HCT116 (cell line): Measurements from ENCODE around the gene UBE2E3. TPM values are rescaled to one million over a fixed set of nuclear protein-coding genes. Genes with fewer than 3 reads are reported as not detected.

Source experiments
- ATAC-seq: fragments of 200-7000 bp; cut with Tn5 transposase; 2 replicates; pipeline ENCODE4 v1.9.1; 2020; ENCODE audit warnings: mild to moderate bottlenecking, moderate library complexity
- BruUV-seq: library from RNA; stranded (reverse); fragments of 400-500 nt; replicated peaks from 2 replicates; lab custom pipeline; 2021; lab: Mats Ljungman, UMichigan
- CTCF ChIA-PET: fragments of 300-600 bp; sonication (Branson Sonifier 250); formaldehyde crosslinking; loops from one replicate; lab custom pipeline; 2021; ENCODE audit warnings: antibody characterized with exemption; lab: Charles Lee
- POLR2A ChIA-PET: fragments of 300-600, 350-600 bp; sonication (Branson Sonifier 250); formaldehyde crosslinking; loops from one replicate; lab custom pipeline; 2021; ENCODE audit warnings: antibody characterized with exemption; lab: Charles Lee
- RAD21 ChIA-PET, 2 experiments: fragments of 300-600 bp; sonication (Branson Sonifier 250); formaldehyde crosslinking; loops; one replicate each; lab custom pipeline; 2023; ENCODE audit warnings: low total read pairs in 2 of 2; ENCODE audit not compliant: uncharacterized antibody in 2 of 2, unreplicated experiment in 2 of 2, low non-redundant PET in 1 of 2; lab: Charles Lee
- DNase-seq: peaks from one replicate; pipeline ENCODE4 v3.0.0-alpha.2; 2010; ENCODE audit warnings: low read depth, low spot score
- H2AFZ ChIP-seq: fragments of 200-600 bp; shearing (Covaris generic), sonication (generic); 2 replicates; pipeline ENCODE4 v1.6.1; 2017; ENCODE audit warnings: low read depth, mixed run types, mixed read lengths, antibody characterized with exemption, low read length; ENCODE audit not compliant: poor library complexity, severe bottlenecking
- H3K27ac ChIP-seq: 2 replicates; pipeline ENCODE4 v1.5.1; 2012; ENCODE audit warnings: low read depth, low read length
- H3K27me3 ChIP-seq: fragments of 200-600 bp; sonication (generic); 2 replicates; pipeline ENCODE4 v1.6.1; 2016; ENCODE audit warnings: mixed run types, low read length, mixed read lengths; ENCODE audit not compliant: insufficient read depth
- H3K36me3 ChIP-seq, 2 experiments: fragments of 200-500 bp in 1 of 2; fragments of 200-600 bp in 1 of 2; sonication (Bioruptor generic) in 1 of 2; sonication (generic) in 1 of 2; 2 replicates each; pipeline versions ENCODE4 v1.5.1 to v1.6.1; 2014 to 2016; ENCODE audit warnings: low read length in 2 of 2, inconsistent platforms in 1 of 2, mixed read lengths in 1 of 2, mixed run types in 1 of 2; ENCODE audit not compliant: insufficient read depth in 2 of 2, control insufficient read depth in 1 of 2
- H3K4me1 ChIP-seq, 2 experiments: fragments of 200-600 bp in 1 of 2; sonication (generic) in 1 of 2; 2 replicates each; pipeline versions ENCODE4 v1.5.1 to v1.6.1; 2012 to 2017; ENCODE audit warnings: low read length in 2 of 2, inconsistent platforms in 1 of 2, mild to moderate bottlenecking in 1 of 2, mixed read lengths in 1 of 2, mixed run types in 1 of 2, moderate library complexity in 1 of 2; ENCODE audit not compliant: insufficient read depth in 2 of 2, control insufficient read depth in 1 of 2
- H3K4me2 ChIP-seq: fragments of 200-600 bp; sonication (generic); 2 replicates; pipeline ENCODE4 v1.6.1; 2017; ENCODE audit warnings: mixed run types, low read length, mixed read lengths
- H3K4me3 ChIP-seq, 2 experiments: fragments of 200-600 bp in 1 of 2; sonication (generic) in 1 of 2; replicated peaks in 1 of 2; 2 replicates each; pipeline ENCODE4 v1.5.1; 2011 to 2016; ENCODE audit warnings: low read length in 2 of 2, control low read depth in 1 of 2, low read depth in 1 of 2, mild to moderate bottlenecking in 1 of 2, mixed read lengths in 1 of 2, mixed run types in 1 of 2
- H3K79me2 ChIP-seq: fragments of 200-600 bp; sonication (generic); 2 replicates; pipeline ENCODE4 v1.6.1; 2017; ENCODE audit warnings: mild to moderate bottlenecking, mixed run types, low read length, moderate library complexity, mixed read lengths; ENCODE audit not compliant: insufficient read depth
- H3K9ac ChIP-seq: fragments of 200-600 bp; sonication (generic); 2 replicates; pipeline ENCODE4 v1.6.1; 2016; ENCODE audit warnings: low read length, mixed read lengths
- H3K9me2 ChIP-seq: fragments of 200-600 bp; sonication (generic), shearing (Covaris generic); 2 replicates; pipeline ENCODE4 v1.6.1; 2017; ENCODE audit warnings: mixed run types, mild to moderate bottlenecking, moderate library complexity; ENCODE audit not compliant: insufficient read depth
- H3K9me3 ChIP-seq, 2 experiments: fragments of 200-500 bp in 1 of 2; fragments of 200-600 bp in 1 of 2; sonication (Bioruptor generic) in 1 of 2; sonication (generic) in 1 of 2; 2 replicates each; pipeline ENCODE4 v1.6.1; 2014 to 2017; ENCODE audit warnings: low read length in 2 of 2, mixed read lengths in 2 of 2, inconsistent platforms in 1 of 2, low read depth in 1 of 2, mild to moderate bottlenecking in 1 of 2, mixed run types in 1 of 2, moderate library complexity in 1 of 2; ENCODE audit not compliant: control insufficient read depth in 1 of 2, insufficient read depth in 1 of 2
- H4K20me1 ChIP-seq: fragments of 200-600 bp; sonication (generic), shearing (Covaris generic); 2 replicates; pipeline ENCODE4 v1.6.1; 2017; ENCODE audit warnings: mixed run types, mild to moderate bottlenecking, moderate library complexity; ENCODE audit not compliant: insufficient read depth
- CBX3 ChIP-seq: IDR thresholded peaks from 2 replicates; pipeline ENCODE4 v1.6.1; 2012; ENCODE audit warnings: low read depth
- CTCF ChIP-seq, 3 experiments: fragments of 200-600 bp in 1 of 3; sonication (generic) in 1 of 3; IDR thresholded peaks in 2 of 3; conservative IDR thresholded peaks in 1 of 3; 2 replicates each; pipeline ENCODE4 v1.5.1; 2012 to 2017; ENCODE audit warnings: low read depth in 2 of 3, low read length in 2 of 3, antibody characterized with exemption in 1 of 3, borderline replicate concordance in 1 of 3, control low read depth in 1 of 3, mild to moderate bottlenecking in 1 of 3, mixed read lengths in 1 of 3, mixed run types in 1 of 3, moderate library complexity in 1 of 3; ENCODE audit not compliant: insufficient read depth in 1 of 3
- POLR2A ChIP-seq: IDR thresholded peaks from 2 replicates; pipeline ENCODE4 v1.7.0; 2011; ENCODE audit warnings: borderline replicate concordance; ENCODE audit not compliant: insufficient read depth, insufficient read length; ENCODE audit errors: extremely low read depth
- POLR2AphosphoS5 ChIP-seq: IDR thresholded peaks from 2 replicates; pipeline ENCODE4 v1.6.1; 2011; ENCODE audit warnings: mild to moderate bottlenecking, low read depth, low read length, moderate library complexity
- RAD21 ChIP-seq: IDR thresholded peaks from 2 replicates; pipeline ENCODE4 v1.6.1; 2012; ENCODE audit warnings: low read depth, mild to moderate bottlenecking
- REST ChIP-seq: IDR thresholded peaks from 2 replicates; pipeline ENCODE4 v1.6.1; 2012; ENCODE audit warnings: low read depth
- SP1 ChIP-seq: IDR thresholded peaks from 2 replicates; pipeline ENCODE4 v1.6.1; 2012; ENCODE audit warnings: low read depth
- ZBTB33 ChIP-seq: IDR thresholded peaks from 2 replicates; pipeline ENCODE4 v1.6.1; 2011; ENCODE audit warnings: mild to moderate bottlenecking, low read length, moderate library complexity; ENCODE audit not compliant: insufficient replicate concordance; ENCODE audit errors: extremely low read depth
- ZNF274 ChIP-seq: fragments of 200-500 bp; sonication (Bioruptor generic); IDR thresholded peaks from 2 replicates; pipeline ENCODE4 v1.6.1; 2014; ENCODE audit warnings: mild to moderate bottlenecking, low read depth, low read length, inconsistent platforms
- intact Hi-C: fragments of 100-400 bp; cut with micrococcal nuclease; formaldehyde crosslinking; loops from 2 replicates; pipeline ENCODE4 v1.10.0; 2022
- total RNA-seq: library from RNA; stranded (reverse); gene quantifications from one replicate; pipeline ENCODE4 v1.2.1, GENCODE V29; 2021; ENCODE audit not compliant: unreplicated experiment

The UBE2E3 gene
- total RNA-seq, 1 experiment from 2014 or later: 64.2 TPM

GRCh38 chr2:180955101-180955500 lies 25.3 kb upstream of the UBE2E3 start:
- H3K36me3 ChIP-seq: no peaks in the 10 kb centered on the region
- no peak overlapping the region for H3K4me2 ChIP-seq
- no peaks in the 10 kb centered on the region for H3K9me2 ChIP-seq
- CTCF ChIA-PET: no interaction called here
- no peaks in the 10 kb centered on the region for H4K20me1 ChIP-seq
- no peak overlapping the region for H2AFZ ChIP-seq
- POLR2A ChIA-PET: no interaction called here
- BruUV-seq: no TSS peak
- DNase-seq (no peak), ATAC-seq (no peak)
- H3K9me3 ChIP-seq: no peaks in the 10 kb centered on the region
- no peaks in the 10 kb centered on the region for H3K79me2 ChIP-seq
- TF ChIP-seq ZNF274: no peak
- no peak for TF ChIP-seq CBX3
- TF ChIP-seq ZBTB33: no peak
- TF ChIP-seq CTCF (IDR thresholded peaks at IDR 0.05 in 2 of 3, conservative IDR thresholded peaks at IDR 0.05 in 1 of 3; ENCODE audit: borderline replicate concordance in 1 of 3, insufficient read depth in 1 of 3, low read depth in 2 of 3, low read length in 2 of 3): no peak
- no peak for TF ChIP-seq POLR2A
- TF ChIP-seq SP1: no peak
- no peak for TF ChIP-seq RAD21
- no peak for TF ChIP-seq REST
- no peak for TF ChIP-seq POLR2AphosphoS5
- no peaks in the 10 kb centered on the region for H3K27me3 ChIP-seq
- RAD21 ChIA-PET: no interaction called here
- H3K4me3 ChIP-seq: no peak overlapping the region
- no peaks in the 10 kb centered on the region for H3K4me1 ChIP-seq
- H3K9ac ChIP-seq: no peak overlapping the region
- intact Hi-C loops: no loop called here
- no peak overlapping the region for H3K27ac ChIP-seq
